Activated T-helper 1 cell treated with anti-CD3 and anti-CD28 coated beads, Interleukin-12 subunit alpha, Interleukin-12 subunit beta, Interleukin-2, Interleukin-4 antibody, amounts not matched to agents 30 ng/mL and 10 ng/mL and 1 ng/mL, durations not matched to agents 14 hours and 24 hours and 36 hours (primary cell): Measurements from ENCODE around the gene BACH2. TPM values are rescaled to one million over a fixed set of nuclear protein-coding genes. Genes with fewer than 3 reads are reported as not detected.

Source experiments
- DNase-seq: peaks from one replicate; pipeline ENCODE4 v3.0.0; 2021; ENCODE audit warnings: low spot score
- H3K27ac Mint-ChIP-seq: one replicate; pipeline ENCODE4 v1.8.0; 2021; ENCODE audit warnings: mild to moderate bottlenecking, mixed read lengths
- H3K27me3 Mint-ChIP-seq: one replicate; pipeline ENCODE4 v1.8.0; 2022; ENCODE audit warnings: mild to moderate bottlenecking, moderate library complexity, mixed read lengths; ENCODE audit not compliant: insufficient read depth
- H3K36me3 Mint-ChIP-seq: one replicate; pipeline ENCODE4 v1.8.0; 2021; ENCODE audit warnings: low read depth, mixed read lengths
- H3K4me1 Mint-ChIP-seq: one replicate; pipeline ENCODE4 v1.8.0; 2021; ENCODE audit warnings: low read depth, mixed read lengths
- H3K4me3 Mint-ChIP-seq: one replicate; pipeline ENCODE4 v1.8.0; 2021; ENCODE audit warnings: mild to moderate bottlenecking, moderate library complexity, mixed read lengths
- H3K9me3 Mint-ChIP-seq: one replicate; pipeline ENCODE4 v1.8.0; 2021; ENCODE audit warnings: mixed read lengths
- intact Hi-C: fragments of 100-400 bp; cut with micrococcal nuclease; formaldehyde crosslinking; loops from one replicate; pipeline ENCODE4 v1.15.1; 2024
- total RNA-seq: library from RNA; stranded (reverse); gene quantifications from 2 replicates; pipeline ENCODE4 v1.2.3, GENCODE V29; 2022

Gene BACH2
- total RNA-seq, 1 donor from 2014 or later: 68.1 TPM

DNA sequence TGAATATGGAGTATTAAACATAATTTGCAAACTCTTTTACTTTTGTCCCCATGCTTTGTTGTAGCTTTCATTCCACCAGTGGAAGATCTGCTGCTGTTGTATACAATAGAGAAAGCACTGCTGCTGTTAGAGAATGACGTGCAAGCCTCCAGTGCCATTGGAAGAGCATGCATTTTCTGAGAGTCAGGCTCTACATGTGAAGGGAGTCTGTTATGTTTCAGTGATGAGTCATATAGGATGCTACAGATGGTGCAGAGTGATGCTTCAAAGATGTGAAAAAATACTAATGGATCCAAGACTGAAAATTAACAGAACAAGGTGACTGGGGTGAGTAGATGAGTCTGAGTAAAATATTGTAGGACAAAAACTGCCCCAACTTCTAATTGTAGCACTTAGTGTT, 22.4 kb upstream of the BACH2 start:
- no peaks in the 10 kb centered on the region for H3K9me3 Mint-ChIP-seq
- H3K27ac Mint-ChIP-seq: peak overlapping the region; percentile 63
- H3K36me3 Mint-ChIP-seq: no peaks in the 10 kb centered on the region
- DNase-seq: no peak
- H3K4me3 Mint-ChIP-seq: no peak overlapping the region
- peaks cover 19% of the 10 kb centered on the region for H3K4me1 Mint-ChIP-seq
- peaks cover 4% of the 10 kb centered on the region for H3K27me3 Mint-ChIP-seq
- intact Hi-C loops: loop anchor here (1.0 kb wide), 1 partner anchor 23 kb away; the partner anchor contains the start of gene BACH2

DNA sequence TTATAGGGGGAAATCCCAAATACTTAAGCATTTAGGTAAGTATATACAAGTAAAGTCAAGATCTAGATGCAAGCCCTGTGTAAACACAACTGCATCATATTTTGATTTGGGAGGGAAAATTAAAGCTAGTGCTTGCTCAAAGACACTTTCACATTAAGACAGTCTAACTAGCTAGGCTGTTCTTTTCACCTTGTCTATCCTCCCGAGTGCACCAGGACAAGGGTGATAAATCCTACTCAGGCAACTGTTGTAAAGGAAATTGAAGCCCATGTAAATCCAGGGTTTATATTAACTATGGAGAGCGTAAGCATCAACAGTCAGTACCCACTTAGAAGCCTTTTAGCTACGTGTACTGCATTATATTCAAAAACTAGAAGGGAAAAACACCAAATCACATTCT, 19.3 kb upstream of the BACH2 start:
- intact Hi-C loops: no loop called here
- no peak overlapping the region for H3K4me3 Mint-ChIP-seq
- H3K4me1 Mint-ChIP-seq: peaks cover 19% of the 10 kb centered on the region
- H3K9me3 Mint-ChIP-seq: no peaks in the 10 kb centered on the region
- H3K27me3 Mint-ChIP-seq: peaks cover 8% of the 10 kb centered on the region
- H3K36me3 Mint-ChIP-seq: no peaks in the 10 kb centered on the region
- H3K27ac Mint-ChIP-seq: no peak overlapping the region
- no peak for DNase-seq

DNA sequence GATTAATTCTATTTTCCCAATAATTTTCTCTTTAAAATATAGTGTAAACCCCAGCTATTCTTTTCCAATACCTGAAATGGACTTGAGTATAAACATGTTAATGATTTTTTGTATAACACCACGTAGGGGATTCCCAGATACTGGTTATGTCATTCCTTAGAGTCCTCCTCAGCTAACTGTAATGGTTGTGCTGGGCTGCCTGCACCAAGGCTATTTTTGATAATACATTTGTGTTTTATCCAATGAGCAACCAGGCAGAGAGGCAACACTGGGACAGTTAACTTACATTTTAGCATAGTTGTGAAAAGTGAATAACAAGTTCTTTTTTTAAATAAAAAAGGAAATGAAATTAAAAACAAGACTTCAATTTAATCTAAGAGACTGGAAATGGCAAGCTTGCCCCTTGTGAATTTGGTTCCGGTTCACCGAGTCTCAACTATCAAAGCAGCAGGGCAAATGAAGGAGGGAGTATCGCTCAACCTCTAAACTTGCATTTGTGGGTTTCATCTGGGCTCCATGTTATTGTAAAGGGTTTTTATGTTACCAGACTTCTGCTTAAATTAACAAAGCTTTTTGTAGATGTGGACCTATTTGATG, 18.8 kb upstream of the BACH2 start:
- H3K27me3 Mint-ChIP-seq: peaks cover 10% of the 10 kb centered on the region
- H3K4me3 Mint-ChIP-seq: no peak overlapping the region
- intact Hi-C loops: no loop called here
- H3K4me1 Mint-ChIP-seq: peaks cover 15% of the 10 kb centered on the region
- DNase-seq: no peak
- no peaks in the 10 kb centered on the region for H3K9me3 Mint-ChIP-seq
- H3K36me3 Mint-ChIP-seq: no peaks in the 10 kb centered on the region
- no peak overlapping the region for H3K27ac Mint-ChIP-seq

DNA sequence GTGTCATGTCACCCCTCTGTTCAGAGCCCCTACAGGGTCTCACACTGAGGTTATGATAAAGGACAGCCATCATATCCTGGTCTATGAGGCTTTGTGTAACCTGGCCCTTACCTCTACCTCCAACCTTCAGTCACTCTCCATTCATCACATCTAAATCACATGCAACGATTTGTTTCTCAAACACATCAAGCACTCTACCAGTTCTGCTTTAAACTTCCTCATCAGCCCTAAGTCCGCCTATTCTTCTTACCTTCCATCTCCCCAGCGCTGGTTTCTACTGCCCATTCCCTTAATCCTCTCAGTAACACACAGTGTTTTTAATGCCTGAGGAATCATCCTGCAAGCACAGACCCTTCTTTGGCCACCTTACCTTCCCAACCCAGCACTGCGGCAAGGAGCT, 17.9 kb upstream of the BACH2 start:
- Mint-ChIP-seq H3K9me3 (no peaks in the 10 kb centered on the region), H3K4me1 (peaks cover 9% of the 10 kb centered on the region), H3K27me3 (peaks cover 16% of the 10 kb centered on the region), H3K4me3 (no peak overlapping the region), H3K27ac (no peak overlapping the region), H3K36me3 (no peaks in the 10 kb centered on the region)
- intact Hi-C loops: no loop called here
- no peak for DNase-seq

DNA sequence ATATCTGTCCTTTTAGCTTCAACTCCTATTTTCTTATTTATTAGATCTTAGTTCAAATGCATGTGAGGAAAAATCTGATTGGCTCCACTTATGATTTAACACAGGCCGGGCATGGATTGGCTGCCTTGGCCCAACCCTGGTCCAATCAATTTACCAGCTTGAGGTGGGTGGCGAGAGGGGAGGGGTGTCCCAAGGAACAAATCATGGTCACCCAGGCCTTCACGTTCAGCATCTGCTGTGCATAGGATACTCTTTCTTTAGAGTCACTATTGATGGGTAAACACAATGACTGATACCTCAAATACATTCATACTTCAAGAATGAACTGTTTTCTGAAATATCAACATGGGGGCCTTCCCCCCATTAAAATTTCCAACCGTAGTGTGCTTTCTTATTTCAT, 14.9 kb upstream of the BACH2 start:
- Mint-ChIP-seq H3K4me3 (no peak overlapping the region), H3K4me1 (no peaks in the 10 kb centered on the region), H3K9me3 (no peaks in the 10 kb centered on the region), H3K27me3 (peaks cover 28% of the 10 kb centered on the region), H3K36me3 (no peaks in the 10 kb centered on the region), H3K27ac (no peak overlapping the region)
- intact Hi-C loops: no loop called here
- no peak for DNase-seq

DNA sequence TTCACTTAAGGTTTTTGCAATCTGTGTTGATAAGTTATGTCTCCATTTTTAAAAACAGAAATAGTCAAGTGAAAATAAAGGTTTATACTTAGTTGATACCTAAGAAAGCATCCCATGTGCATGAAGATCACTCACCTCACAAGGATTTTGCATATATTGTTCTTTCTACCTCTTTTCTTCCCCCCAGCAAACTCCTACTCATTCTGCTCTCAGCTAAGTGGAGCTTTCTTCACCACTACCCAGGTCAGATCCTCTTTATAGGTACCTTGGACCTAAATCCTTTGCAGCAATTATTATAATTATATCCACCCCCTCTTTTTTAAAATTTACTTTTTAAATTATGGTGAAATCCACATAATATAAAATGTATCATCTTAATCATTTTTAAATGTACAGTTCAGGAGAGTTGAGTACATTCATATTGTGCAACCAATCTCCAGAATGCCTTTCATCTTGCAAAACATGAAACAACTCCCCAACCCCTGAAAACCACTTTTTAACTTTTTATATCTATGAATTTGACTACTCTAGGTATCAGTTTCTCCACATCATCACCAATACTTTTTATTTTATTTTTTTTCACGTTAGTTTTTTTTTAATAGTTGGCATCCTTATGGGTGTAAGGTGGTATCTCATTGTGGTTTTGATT, 9.3 kb upstream of the BACH2 start:
- DNase-seq: no peak
- intact Hi-C loops: loop anchor here (2.0 kb wide), 1 partner anchor 77 kb away; no protein-coding TSS in a partner anchor
- H3K9me3 Mint-ChIP-seq: no peaks in the 10 kb centered on the region
- no peak overlapping the region for H3K27ac Mint-ChIP-seq
- H3K36me3 Mint-ChIP-seq: peaks cover 4% of the 10 kb centered on the region
- H3K4me1 Mint-ChIP-seq: peaks cover 12% of the 10 kb centered on the region
- H3K27me3 Mint-ChIP-seq: peaks cover 50% of the 10 kb centered on the region
- H3K4me3 Mint-ChIP-seq: no peak overlapping the region

DNA sequence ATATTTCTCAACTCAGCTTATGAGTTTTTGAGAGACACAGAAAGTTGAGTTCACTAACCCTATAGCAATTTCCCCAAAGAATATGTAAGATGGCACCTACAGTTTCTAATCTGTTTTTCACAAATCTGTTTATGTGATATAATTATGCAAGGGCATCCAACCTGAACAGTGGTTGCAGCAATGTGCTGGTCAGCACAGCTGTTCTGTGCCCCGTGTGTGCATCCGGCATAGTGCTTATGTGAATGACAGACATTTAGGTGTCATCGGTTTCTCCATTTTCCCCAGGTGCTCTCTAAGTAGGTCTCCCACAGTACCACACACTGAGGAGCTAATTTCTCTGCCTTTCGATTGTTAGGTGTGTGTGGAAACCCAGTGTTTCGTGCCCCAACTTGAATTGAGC, 7.7 kb upstream of the BACH2 start:
- Mint-ChIP-seq H3K4me3 (no peak overlapping the region), H3K9me3 (no peaks in the 10 kb centered on the region), H3K27me3 (peaks cover 51% of the 10 kb centered on the region), H3K27ac (no peak overlapping the region), H3K36me3 (peaks cover 4% of the 10 kb centered on the region), H3K4me1 (peaks cover 20% of the 10 kb centered on the region)
- DNase-seq: no peak
- intact Hi-C loops: loop anchor here (1.0 to 2.0 kb wide), 2 partner anchors 43 to 78 kb away; no protein-coding TSS in a partner anchor

DNA sequence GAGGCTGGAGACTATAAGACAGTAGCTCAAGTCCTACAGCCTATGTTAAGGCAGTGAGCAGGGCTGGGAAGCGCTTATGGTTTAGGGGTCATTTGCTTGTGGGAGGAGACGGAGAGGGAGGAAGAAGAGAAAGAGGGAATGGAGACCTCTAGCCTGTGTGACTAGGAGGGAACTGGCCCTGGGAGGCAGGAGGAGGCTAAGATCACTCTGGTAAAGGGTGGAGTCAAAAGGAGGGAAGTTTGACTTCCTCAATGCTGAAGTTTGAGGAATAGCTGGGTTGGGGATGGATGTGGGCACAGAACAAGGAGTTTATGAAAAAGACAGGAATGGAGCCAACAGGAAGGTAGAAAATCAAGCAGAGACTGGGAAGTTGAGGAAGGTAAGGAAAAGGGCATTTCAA, 6.4 kb upstream of the BACH2 start:
- intact Hi-C loops: no loop called here
- Mint-ChIP-seq H3K4me1 (peaks cover 20% of the 10 kb centered on the region), H3K27me3 (peaks cover 59% of the 10 kb centered on the region), H3K36me3 (peaks cover 4% of the 10 kb centered on the region), H3K9me3 (no peaks in the 10 kb centered on the region), H3K27ac (no peak overlapping the region), H3K4me3 (no peak overlapping the region)
- DNase-seq: no peak

DNA sequence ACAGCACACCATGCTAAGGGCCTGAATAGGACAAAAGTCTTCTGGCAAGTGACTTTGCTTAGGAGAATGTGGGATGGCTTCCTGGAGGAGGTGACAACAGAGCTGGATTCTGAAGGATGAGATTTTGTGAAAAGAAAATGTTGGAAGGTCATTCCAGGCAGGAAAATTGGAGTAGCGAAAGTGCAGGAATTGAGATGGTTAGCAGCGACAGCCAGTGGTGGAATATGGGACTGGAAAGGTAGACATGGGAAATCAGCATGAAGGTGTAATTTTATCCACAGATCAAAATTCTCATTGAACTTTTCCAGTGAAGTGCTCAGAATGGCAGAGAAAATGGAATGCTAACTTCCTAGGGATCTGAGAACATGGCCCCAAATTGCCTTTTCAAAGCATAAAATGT, 5.7 kb upstream of the BACH2 start:
- H3K4me1 Mint-ChIP-seq: peaks cover 20% of the 10 kb centered on the region
- no peaks in the 10 kb centered on the region for H3K9me3 Mint-ChIP-seq
- no peak overlapping the region for H3K4me3 Mint-ChIP-seq
- DNase-seq: no peak
- intact Hi-C loops: no loop called here
- peaks cover 4% of the 10 kb centered on the region for H3K36me3 Mint-ChIP-seq
- H3K27ac Mint-ChIP-seq: no peak overlapping the region
- peaks cover 58% of the 10 kb centered on the region for H3K27me3 Mint-ChIP-seq

DNA sequence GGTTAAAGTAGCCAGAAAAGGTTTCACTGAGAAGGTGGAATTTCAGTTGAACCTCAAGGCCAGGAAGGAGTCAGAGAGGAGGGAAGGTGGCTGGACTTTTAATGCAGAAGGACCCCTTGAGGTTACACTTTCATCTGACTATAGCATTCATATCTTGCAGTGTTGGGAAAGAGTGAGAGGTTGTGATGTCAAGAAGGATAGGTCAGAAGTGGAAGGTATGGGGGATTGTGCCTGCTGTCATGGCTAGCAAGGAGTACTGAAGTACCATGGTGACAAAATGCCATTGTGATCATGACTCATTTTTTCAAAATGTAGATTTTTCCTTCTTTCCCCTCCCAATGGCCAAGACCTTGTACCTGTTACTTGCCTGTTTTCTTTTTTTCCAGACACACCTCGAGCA, 5.2 kb upstream of the BACH2 start:
- peaks cover 53% of the 10 kb centered on the region for H3K27me3 Mint-ChIP-seq
- peaks cover 20% of the 10 kb centered on the region for H3K4me1 Mint-ChIP-seq
- no peak for DNase-seq
- no peaks in the 10 kb centered on the region for H3K9me3 Mint-ChIP-seq
- no peak overlapping the region for H3K27ac Mint-ChIP-seq
- peaks cover 4% of the 10 kb centered on the region for H3K36me3 Mint-ChIP-seq
- H3K4me3 Mint-ChIP-seq: no peak overlapping the region
- intact Hi-C loops: no loop called here

DNA sequence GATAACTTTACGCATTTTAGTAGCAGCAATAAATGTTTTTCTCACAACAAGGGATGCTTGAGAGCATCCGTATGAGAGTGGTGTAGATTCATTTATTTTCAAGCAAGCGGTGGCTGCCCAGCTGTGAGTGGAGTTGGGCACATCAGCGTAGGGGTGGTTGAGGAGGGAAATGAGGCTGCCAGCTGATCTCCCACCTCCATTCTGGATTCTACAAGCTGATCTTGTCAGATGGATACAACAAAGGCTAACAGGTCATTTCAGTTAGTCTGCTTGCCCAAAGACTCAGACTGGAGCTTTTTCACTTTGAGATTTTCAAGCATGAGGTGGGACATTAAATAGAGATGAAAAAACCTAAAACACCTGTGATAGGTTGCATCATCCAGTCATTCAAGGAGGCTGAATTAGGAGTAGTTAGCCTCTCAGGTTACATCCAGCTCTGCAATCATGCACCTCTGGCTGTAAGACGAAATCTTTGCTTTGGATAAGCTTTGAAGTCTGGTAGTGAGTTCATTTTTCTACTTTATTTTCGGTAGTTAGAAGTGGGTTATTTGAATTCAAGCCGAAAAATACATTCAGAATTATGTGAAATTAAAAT, 1.9 kb upstream of the BACH2 start:
- intact Hi-C loops: loop anchor here (5.0 to 10.0 kb wide), 4 partner anchors 289 to 1004 kb away; partner anchors contain the start of genes MAP3K7, MDN1 and UBE2J1
- Mint-ChIP-seq H3K36me3 (peaks cover 10% of the 10 kb centered on the region), H3K27ac (no peak overlapping the region), H3K4me3 (no peak overlapping the region), H3K27me3 (peaks cover 31% of the 10 kb centered on the region), H3K4me1 (peaks cover 25% of the 10 kb centered on the region), H3K9me3 (no peaks in the 10 kb centered on the region)
- no peak for DNase-seq

DNA sequence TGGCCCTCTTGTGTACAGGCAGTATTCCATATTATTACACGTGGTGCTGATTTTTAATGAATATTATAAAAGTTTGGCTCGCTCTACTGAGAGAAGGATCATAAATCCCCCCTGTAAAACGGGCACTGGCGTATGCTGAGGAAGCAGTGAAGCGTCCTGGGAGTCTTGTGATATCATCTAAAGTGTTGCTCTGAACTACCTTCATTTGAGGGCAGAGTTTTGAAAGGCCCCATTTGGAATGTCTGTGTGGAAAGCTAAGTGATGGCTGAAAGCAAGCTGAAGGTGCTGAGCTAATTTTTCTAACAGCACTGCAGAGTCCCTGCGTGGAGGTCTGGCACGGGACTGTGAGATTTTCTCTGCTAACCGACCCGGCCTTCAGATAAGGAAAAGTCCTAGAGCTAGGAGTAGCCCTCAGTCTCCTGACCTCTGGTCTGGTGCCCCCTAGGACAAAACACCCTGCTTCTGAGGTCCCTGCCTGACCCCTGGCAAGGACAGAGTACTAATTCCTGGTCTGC, 1.3 kb upstream of the BACH2 start:
- DNase-seq: no peak
- H3K27ac Mint-ChIP-seq: no peak overlapping the region
- intact Hi-C loops: loop anchor here (5.0 to 10.0 kb wide), 4 partner anchors 289 to 1003 kb away; partner anchors contain the start of genes MAP3K7, MDN1 and UBE2J1
- H3K4me3 Mint-ChIP-seq: peak overlapping the region; percentile 53
- H3K36me3 Mint-ChIP-seq: peaks cover 9% of the 10 kb centered on the region
- peaks cover 25% of the 10 kb centered on the region for H3K27me3 Mint-ChIP-seq
- peaks cover 32% of the 10 kb centered on the region for H3K4me1 Mint-ChIP-seq
- no peaks in the 10 kb centered on the region for H3K9me3 Mint-ChIP-seq
